Inflammatory macrophage (primary cell): ENCODE data around the gene CDK14.
"Not testable (repeated sequence)": the region's sequence is repeated elsewhere in the genome, so short reads cannot be mapped to it uniquely, and the experiment has no call there.

Experiments used
- DNase-seq, 2 donors: peaks; one replicate each; pipeline ENCODE4 v3.0.0-alpha.2; 2020 to 2022

Gene CDK14

GRCh38 chr7:90919816-90920215, 323.7 kb downstream of the CDK14 start:
- DNase-seq: no peak

- no peak for DNase-seq
Observed at GRCh38 chr7:90920336-90920735, 324.2 kb downstream of the CDK14 start.

- DNase-seq: no peak
Observed at GRCh38 chr7:90923541-90923997, 327.4 kb downstream of the CDK14 start.

- DNase-seq: not testable (repeated sequence)
Observed at GRCh38 chr7:90928700-90929424, 332.7 kb downstream of the CDK14 start.

GRCh38 chr7:90931986-90932916, 336.1 kb downstream of the CDK14 start:
- no peak for DNase-seq

GRCh38 chr7:90933041-90933440, 336.9 kb downstream of the CDK14 start:
- DNase-seq: no peak

- no peak for DNase-seq
Observed at GRCh38 chr7:90933984-90934383, 337.9 kb downstream of the CDK14 start.

- DNase-seq: no peak
Observed at GRCh38 chr7:90938371-90938770, 342.2 kb downstream of the CDK14 start.

- no peak for DNase-seq
Observed at GRCh38 chr7:90939666-90940065, 343.5 kb downstream of the CDK14 start.

GRCh38 chr7:90944021-90944420, 347.9 kb downstream of the CDK14 start:
- DNase-seq: no peak

- DNase-seq: no peak
Observed at GRCh38 chr7:90945104-90945787, 349.1 kb downstream of the CDK14 start.

- no peak for DNase-seq
Observed at GRCh38 chr7:90946730-90947501, 350.8 kb downstream of the CDK14 start.

GRCh38 chr7:90948085-90948484, 352.0 kb downstream of the CDK14 start:
- DNase-seq: no peak

GRCh38 chr7:90951229-90951628, 355.1 kb downstream of the CDK14 start:
- no peak for DNase-seq

- no peak for DNase-seq
Observed at GRCh38 chr7:90951986-90952954, 356.1 kb downstream of the CDK14 start.

- DNase-seq: no peak
Observed at GRCh38 chr7:90955641-90956207, 359.6 kb downstream of the CDK14 start.

GRCh38 chr7:90957883-90958282, 361.8 kb downstream of the CDK14 start:
- DNase-seq: no peak

GRCh38 chr7:90958647-90959046, 362.5 kb downstream of the CDK14 start:
- DNase-seq: no peak

- DNase-seq: no peak
Observed at GRCh38 chr7:90961037-90961725, 365.1 kb downstream of the CDK14 start.

GRCh38 chr7:90965211-90965610, 369.1 kb downstream of the CDK14 start:
- DNase-seq: no peak
